Glutamatergic neuron (in vitro differentiated cells): ENCODE measurements around the gene LENEP. TPM values are rescaled to one million over a fixed set of nuclear protein-coding genes. Genes with fewer than 3 reads are reported as not detected.
A peak's percentile ranks its signal among the peaks of the same experiment; 100 is the strongest.
"Not testable (repeated sequence)": the region's sequence is repeated elsewhere in the genome, so short reads cannot be mapped to it uniquely, and the experiment has no call there.

Experiments used
- DNase-seq: peaks from one replicate; pipeline ENCODE4 v3.0.0; 2022
- H3K27ac Mint-ChIP-seq: one replicate; pipeline ENCODE4 v1.8.0; 2020; ENCODE audit warnings: mild to moderate bottlenecking, mixed read lengths, inconsistent platforms; ENCODE audit not compliant: unreplicated experiment
- H3K27me3 Mint-ChIP-seq: one replicate; pipeline ENCODE4 v1.8.0; 2020; ENCODE audit warnings: mild to moderate bottlenecking, moderate library complexity, mixed read lengths, inconsistent platforms; ENCODE audit not compliant: unreplicated experiment
- H3K36me3 Mint-ChIP-seq: one replicate; pipeline ENCODE4 v1.8.0; 2020; ENCODE audit warnings: mild to moderate bottlenecking, mixed read lengths, inconsistent platforms; ENCODE audit not compliant: unreplicated experiment
- H3K4me1 Mint-ChIP-seq: one replicate; pipeline ENCODE4 v1.8.0; 2020; ENCODE audit warnings: mild to moderate bottlenecking, low read depth, mixed read lengths, inconsistent platforms; ENCODE audit not compliant: unreplicated experiment
- H3K4me3 Mint-ChIP-seq: one replicate; pipeline ENCODE4 v1.8.0; 2020; ENCODE audit warnings: mild to moderate bottlenecking, mixed read lengths, inconsistent platforms; ENCODE audit not compliant: unreplicated experiment
- H3K9me3 Mint-ChIP-seq: one replicate; pipeline ENCODE4 v1.8.0; 2020; ENCODE audit warnings: mild to moderate bottlenecking, moderate library complexity, mixed read lengths, inconsistent platforms; ENCODE audit not compliant: unreplicated experiment
- CTCF ChIP-seq: fragments of 200-600 bp; sonication (generic); IDR thresholded peaks from one replicate; pipeline ENCODE4 v1.5.0; 2021; ENCODE audit not compliant: partially characterized antibody, unreplicated experiment
- total RNA-seq: library from RNA; stranded (reverse); fragmentation: NEBNext Ultra II Directional; extraction: Animal tissue kit (Norgen Biotek cat#: 25700); gene quantifications from one replicate; pipeline ENCODE4 v1.2.1, GENCODE V29; 2021; ENCODE audit not compliant: unreplicated experiment

The LENEP gene
- total RNA-seq, 1 donor from 2014 or later: 1.3 TPM

DNA sequence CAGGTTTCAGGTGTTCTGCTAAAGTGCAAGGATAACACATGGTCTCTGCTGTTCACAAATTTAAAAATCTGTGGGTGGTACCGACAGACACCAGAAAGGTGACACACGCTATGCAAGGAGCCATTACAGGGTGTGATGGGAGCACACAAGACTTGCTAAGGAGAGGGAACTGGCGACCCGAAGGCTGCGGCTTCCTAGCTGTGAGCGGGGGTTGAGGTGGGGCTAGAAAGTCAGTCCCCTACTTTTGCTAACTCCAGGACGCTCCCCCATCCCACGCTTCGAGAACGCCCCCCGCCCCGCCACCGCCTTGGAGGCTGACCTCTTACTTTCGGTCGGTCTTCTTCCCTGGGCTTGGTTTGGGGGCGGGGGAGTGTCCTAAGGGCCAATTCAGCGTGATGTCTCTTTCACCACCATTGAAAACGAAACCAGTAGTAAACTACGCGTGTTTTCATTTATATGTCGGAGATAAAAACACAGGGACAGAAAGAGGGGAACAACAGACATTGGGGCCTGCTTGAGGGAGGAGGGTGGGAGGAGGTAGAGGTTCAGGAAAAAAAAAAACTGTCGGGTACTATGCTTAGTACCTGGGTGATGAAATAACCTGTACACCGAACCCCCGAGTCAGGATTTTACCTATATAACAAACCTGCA lies 17.9 kb upstream of the LENEP start:
- H3K27ac Mint-ChIP-seq: no peak overlapping the region
- H3K4me1 Mint-ChIP-seq: peaks cover 19% of the 10 kb centered on the region
- peaks cover 2% of the 10 kb centered on the region for H3K9me3 Mint-ChIP-seq
- no peak for TF ChIP-seq CTCF
- H3K4me3 Mint-ChIP-seq: no peak overlapping the region
- peaks cover 2% of the 10 kb centered on the region for H3K27me3 Mint-ChIP-seq
- H3K36me3 Mint-ChIP-seq: no peaks in the 10 kb centered on the region
- DNase-seq: peak; percentile 50

- peak overlapping the region; percentile 37 for H3K27ac Mint-ChIP-seq
- not testable (repeated sequence) for H3K9me3 Mint-ChIP-seq, DNase-seq, H3K27me3 Mint-ChIP-seq, H3K36me3 Mint-ChIP-seq, H3K4me3 Mint-ChIP-seq, H3K4me1 Mint-ChIP-seq
Observed at GRCh38 chr1:154977762-154978161, 15.6 kb upstream of the LENEP start.

- Mint-ChIP-seq H3K4me1 (no peaks in the 10 kb centered on the region), H3K9me3 (no peaks in the 10 kb centered on the region), H3K4me3 (no peak overlapping the region), H3K36me3 (no peaks in the 10 kb centered on the region), H3K27me3 (no peaks in the 10 kb centered on the region), H3K27ac (no peak overlapping the region)
- no peak for TF ChIP-seq CTCF
- no peak for DNase-seq
Observed at GRCh38 chr1:154978360-154978759, 15.0 kb upstream of the LENEP start.

- Mint-ChIP-seq H3K36me3 (no peaks in the 10 kb centered on the region), H3K4me1 (no peaks in the 10 kb centered on the region), H3K9me3 (peaks cover 2% of the 10 kb centered on the region), H3K27me3 (no peaks in the 10 kb centered on the region), H3K27ac (peak overlapping the region; percentile 12), H3K4me3 (no peak overlapping the region)
- DNase-seq: no peak
- no peak for TF ChIP-seq CTCF
Observed at GRCh38 chr1:154982341-154982740, 11.0 kb upstream of the LENEP start.

DNA sequence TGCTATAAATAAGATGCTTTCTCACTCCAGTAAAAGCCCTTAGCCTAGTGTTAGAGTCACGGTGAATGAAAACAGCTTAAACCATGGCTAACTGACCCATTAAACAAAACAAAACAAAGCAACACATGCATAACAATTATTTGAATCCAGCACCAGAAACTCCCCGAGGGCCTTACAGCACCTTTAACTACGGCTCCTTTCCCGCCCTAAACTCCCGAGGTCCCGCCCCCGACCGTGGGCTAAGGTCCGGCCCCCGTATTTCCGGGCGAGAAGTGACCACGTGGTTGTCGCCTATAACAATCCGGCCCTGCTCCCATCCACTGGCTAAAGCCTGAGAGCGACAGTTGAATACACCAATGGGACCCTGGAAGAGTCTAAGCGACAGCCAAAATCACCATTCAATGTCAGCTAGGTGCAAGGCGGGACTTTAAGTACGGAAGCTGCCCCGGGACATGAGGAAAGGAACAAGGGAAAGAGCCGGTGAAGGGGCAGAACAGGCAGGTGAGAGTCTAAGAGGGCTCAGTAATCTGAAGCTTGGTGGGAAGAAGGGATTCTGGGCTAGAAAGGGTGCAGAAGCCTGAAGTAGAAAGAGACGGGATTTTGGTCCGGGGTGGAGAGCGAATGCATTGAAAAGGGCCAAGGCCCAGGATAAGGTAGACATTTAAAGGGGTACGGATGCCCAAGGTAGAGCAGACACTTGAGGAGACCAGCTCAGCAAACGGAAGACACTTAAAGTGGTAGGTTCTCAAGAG lies 10.3 kb upstream of the LENEP start, which contains the start of gene FLAD1:
TSS of gene FLAD1 (plus strand) at position 448 of the 752 bp plus-strand sequence. CDS start 351 bp downstream, outside the sequence.
- Mint-ChIP-seq H3K4me1 (no peaks in the 10 kb centered on the region), H3K27me3 (no peaks in the 10 kb centered on the region), H3K9me3 (peaks cover 2% of the 10 kb centered on the region), H3K4me3 (no peak within 1 kb of the TSS), H3K27ac (peak within 1 kb of the TSS; percentile 12), H3K36me3 (no peaks in the 10 kb centered on the region)
- peak; percentile 93 for DNase-seq
- TF ChIP-seq CTCF: no peak
